HG02870 (cell line): ENCODE measurements around the gene OTOP2.

Source experiments
- ATAC-seq: cut with Tn5 transposase; IDR thresholded peaks from one replicate; pipeline ENCODE4 v1.9.1; 2021; ENCODE audit warnings: mild to moderate bottlenecking, moderate library complexity; ENCODE audit not compliant: unreplicated experiment

The OTOP2 gene

GRCh38 chr17:74922694-74923537, 1.2 kb upstream of the OTOP2 start, which contains the start of gene USH1G:
Gene USH1G (minus strand): TSS chr17:74923255. CDS start chr17:74923073, 182 bp downstream.
- ATAC-seq: no peak

- no peak for ATAC-seq
Measured at GRCh38 chr17:74923538-74924249, 379 bp upstream of the OTOP2 start.

- ATAC-seq: no peak
Measured at GRCh38 chr17:74925242-74925641, 1.2 kb downstream of the OTOP2 start.

- no peak for ATAC-seq
Measured at GRCh38 chr17:74928786-74929185, 4.7 kb downstream of the OTOP2 start.

GRCh38 chr17:74930535-74931036, 6.5 kb downstream of the OTOP2 start:
- ATAC-seq: no peak

GRCh38 chr17:74935048-74935447, 11.0 kb downstream of the OTOP2 start:
- no peak for ATAC-seq

- ATAC-seq: no peak
Measured at GRCh38 chr17:74935585-74936469, 11.8 kb downstream of the OTOP2 start, which contains the start of gene OTOP3. Gene OTOP3 (plus strand): TSS chr17:74935898. CDS start chr17:74935922, 24 bp downstream.

GRCh38 chr17:74936470-74936799, 12.4 kb downstream of the OTOP2 start:
- no peak for ATAC-seq

- no peak for ATAC-seq
Measured at GRCh38 chr17:74937064-74938051, 13.3 kb downstream of the OTOP2 start.

- ATAC-seq: no peak
Measured at GRCh38 chr17:74938194-74938950, 14.3 kb downstream of the OTOP2 start.

GRCh38 chr17:74939534-74939933, 15.5 kb downstream of the OTOP2 start:
- no peak for ATAC-seq

- ATAC-seq: no peak
Measured at GRCh38 chr17:74941128-74941725, 17.2 kb downstream of the OTOP2 start.

- no peak for ATAC-seq
Measured at GRCh38 chr17:74943808-74944522, 19.9 kb downstream of the OTOP2 start.

- peak; percentile 68 for ATAC-seq
Measured at GRCh38 chr17:74945543-74945942, 21.5 kb downstream of the OTOP2 start.

GRCh38 chr17:74946641-74947040, 22.6 kb downstream of the OTOP2 start:
- ATAC-seq: no peak

- no peak for ATAC-seq
Measured at GRCh38 chr17:74947041-74947754, 23.1 kb downstream of the OTOP2 start.

GRCh38 chr17:74949455-74950115, 25.5 kb downstream of the OTOP2 start:
- no peak for ATAC-seq
